SU-DHL-6 (cell line): Measurements from ENCODE around the gene TPH2.

Source experiments
- EZH2phosphoT487 ChIP-seq: fragments of 200-600 bp; sonication (generic), shearing (Covaris generic); conservative IDR thresholded peaks from 2 replicates; pipeline ENCODE4 v1.6.1; 2018; ENCODE audit warnings: mild to moderate bottlenecking, antibody characterized with exemption, low read length, moderate library complexity, mixed read lengths
- TF ChIP-seq, protein P1 (sequence below): fragments of 200-600 bp; sonication (generic); IDR thresholded peaks from one replicate; pipeline ENCODE4 v1.5.1; 2017; ENCODE audit warnings: antibody characterized with exemption, mild to moderate bottlenecking, low read length, moderate library complexity; ENCODE audit not compliant: insufficient read depth, poor library complexity, severe bottlenecking

DNA sequence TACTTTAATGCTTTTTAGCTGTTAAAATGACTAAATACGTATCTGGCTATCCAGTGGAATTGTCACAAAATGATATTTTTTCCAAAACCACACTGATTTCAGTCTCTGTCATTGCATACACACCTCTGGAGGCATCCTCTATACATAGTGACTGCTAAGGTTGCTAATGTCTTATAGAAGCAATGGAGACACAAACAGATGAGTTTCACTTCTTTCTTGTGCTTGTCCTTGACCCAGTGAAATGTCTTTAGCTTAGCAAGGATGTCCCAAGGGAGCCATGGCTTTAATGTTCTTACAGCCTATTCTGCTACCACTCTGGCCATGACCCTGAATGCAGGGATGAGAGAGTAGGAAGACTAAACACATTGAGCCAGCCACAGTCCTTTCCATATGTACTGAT, 90.3 kb downstream of the TPH2 start:
- TF ChIP-seq, protein P1, sequence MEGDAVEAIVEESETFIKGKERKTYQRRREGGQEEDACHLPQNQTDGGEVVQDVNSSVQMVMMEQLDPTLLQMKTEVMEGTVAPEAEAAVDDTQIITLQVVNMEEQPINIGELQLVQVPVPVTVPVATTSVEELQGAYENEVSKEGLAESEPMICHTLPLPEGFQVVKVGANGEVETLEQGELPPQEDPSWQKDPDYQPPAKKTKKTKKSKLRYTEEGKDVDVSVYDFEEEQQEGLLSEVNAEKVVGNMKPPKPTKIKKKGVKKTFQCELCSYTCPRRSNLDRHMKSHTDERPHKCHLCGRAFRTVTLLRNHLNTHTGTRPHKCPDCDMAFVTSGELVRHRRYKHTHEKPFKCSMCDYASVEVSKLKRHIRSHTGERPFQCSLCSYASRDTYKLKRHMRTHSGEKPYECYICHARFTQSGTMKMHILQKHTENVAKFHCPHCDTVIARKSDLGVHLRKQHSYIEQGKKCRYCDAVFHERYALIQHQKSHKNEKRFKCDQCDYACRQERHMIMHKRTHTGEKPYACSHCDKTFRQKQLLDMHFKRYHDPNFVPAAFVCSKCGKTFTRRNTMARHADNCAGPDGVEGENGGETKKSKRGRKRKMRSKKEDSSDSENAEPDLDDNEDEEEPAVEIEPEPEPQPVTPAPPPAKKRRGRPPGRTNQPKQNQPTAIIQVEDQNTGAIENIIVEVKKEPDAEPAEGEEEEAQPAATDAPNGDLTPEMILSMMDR = no peak
- TF ChIP-seq EZH2phosphoT487 = no peak
